ENCODE results near the gene RGL1.

The RGL1 gene

DNA sequence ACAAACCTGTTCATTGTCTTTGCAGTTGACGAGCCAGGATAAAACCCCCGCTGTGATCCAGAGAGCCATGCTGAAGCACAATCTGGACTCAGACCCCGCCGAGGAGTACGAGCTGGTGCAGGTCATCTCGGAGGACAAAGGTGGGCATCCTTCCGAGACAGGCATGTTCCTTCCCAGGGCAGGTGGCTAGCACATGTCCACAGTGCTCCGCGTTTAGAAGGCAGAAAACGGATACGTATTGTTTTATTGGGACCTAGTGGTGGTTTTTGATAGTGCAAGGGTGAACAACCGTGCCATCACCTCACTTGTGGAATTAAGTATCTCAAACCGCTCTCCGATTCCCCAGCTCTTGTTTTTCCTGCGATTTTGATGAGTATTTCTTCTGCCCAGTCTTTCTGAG is 117.3 kb downstream of the RGL1 start:
- no peak for FAIRE-seq
- TF ChIP-seq, protein P1, sequence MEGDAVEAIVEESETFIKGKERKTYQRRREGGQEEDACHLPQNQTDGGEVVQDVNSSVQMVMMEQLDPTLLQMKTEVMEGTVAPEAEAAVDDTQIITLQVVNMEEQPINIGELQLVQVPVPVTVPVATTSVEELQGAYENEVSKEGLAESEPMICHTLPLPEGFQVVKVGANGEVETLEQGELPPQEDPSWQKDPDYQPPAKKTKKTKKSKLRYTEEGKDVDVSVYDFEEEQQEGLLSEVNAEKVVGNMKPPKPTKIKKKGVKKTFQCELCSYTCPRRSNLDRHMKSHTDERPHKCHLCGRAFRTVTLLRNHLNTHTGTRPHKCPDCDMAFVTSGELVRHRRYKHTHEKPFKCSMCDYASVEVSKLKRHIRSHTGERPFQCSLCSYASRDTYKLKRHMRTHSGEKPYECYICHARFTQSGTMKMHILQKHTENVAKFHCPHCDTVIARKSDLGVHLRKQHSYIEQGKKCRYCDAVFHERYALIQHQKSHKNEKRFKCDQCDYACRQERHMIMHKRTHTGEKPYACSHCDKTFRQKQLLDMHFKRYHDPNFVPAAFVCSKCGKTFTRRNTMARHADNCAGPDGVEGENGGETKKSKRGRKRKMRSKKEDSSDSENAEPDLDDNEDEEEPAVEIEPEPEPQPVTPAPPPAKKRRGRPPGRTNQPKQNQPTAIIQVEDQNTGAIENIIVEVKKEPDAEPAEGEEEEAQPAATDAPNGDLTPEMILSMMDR (IDR thresholded peaks at IDR 0.05; ENCODE audit: insufficient read depth, missing control alignments) = no peak

DNA sequence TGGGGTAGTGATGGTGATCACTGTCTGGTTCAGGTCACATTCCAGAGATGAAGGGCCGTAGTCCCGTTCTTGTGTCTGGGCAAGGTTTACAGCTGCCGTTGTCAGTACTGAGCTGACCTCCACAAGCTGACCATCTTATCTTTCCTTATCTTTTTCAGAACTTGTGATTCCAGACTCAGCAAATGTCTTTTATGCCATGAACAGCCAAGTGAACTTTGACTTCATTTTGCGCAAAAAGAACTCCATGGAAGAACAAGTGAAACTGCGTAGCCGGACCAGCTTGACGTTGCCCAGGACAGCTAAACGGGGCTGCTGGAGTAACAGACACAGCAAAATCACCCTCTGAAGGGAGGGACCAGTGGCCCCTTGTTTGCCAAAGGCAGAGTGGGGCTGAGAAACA is 121.0 kb downstream of the RGL1 start:
- TF ChIP-seq, protein P1 (IDR thresholded peaks at IDR 0.05; ENCODE audit: insufficient read depth, missing control alignments) = no peak
- FAIRE-seq (no peak), DNase-seq (ENCODE audit: insufficient read length, low spot score) (no peak)

More for the DNA sequence above, 117.3 kb downstream of the RGL1 start:
- no peak for DNase-seq (ENCODE audit: insufficient read length, low spot score)

DNA sequence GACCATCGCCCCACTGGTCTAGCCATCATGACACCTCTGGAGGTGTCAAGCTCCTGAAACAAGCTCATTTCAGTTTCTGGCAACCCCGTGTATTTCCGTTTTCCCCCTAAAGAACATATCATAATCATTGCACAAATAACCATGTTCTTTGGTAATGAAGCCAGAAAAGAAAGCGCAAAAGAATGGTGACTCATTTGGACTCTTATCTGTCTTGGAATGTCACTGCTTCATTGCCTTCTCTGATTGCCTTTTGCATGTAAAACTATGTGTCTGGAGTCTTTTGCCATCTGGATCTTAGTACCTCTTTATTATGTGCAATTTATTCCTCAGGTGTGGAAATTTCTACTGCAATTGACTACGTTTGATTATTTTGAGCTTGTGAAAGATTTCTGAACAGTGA is 122.1 kb downstream of the RGL1 start:
- DNase-seq (ENCODE audit: insufficient read length, low spot score) (no peak), FAIRE-seq (no peak)

DNA sequence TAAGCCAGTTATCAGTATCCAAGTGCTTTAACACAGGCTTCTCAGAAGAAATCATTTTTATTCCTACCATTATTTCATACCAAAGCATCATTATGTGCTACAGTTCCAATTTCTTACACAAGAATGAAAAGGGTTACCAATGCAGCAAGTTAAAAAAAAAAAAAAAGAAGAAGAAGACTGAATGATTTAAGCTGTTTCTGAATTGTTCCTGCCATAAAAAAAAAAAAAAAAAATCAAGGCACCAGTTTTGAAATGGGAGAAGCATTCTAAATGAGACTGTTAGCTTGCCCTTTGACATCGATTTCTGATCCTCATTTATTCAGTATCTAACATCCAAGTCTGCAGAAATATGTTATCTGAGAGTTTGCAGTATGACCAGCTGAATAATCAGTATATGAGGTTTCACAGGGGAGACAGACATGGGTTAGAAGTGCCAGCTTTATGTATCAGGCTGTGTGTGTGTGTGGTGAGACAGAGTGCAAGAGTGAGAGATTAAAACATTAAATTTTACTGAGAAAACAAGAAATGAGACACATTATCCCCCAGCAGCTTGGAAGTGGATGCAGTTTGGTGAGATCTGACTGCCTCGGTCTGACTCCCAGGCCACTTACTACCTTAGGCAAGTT is 126.8 kb downstream of the RGL1 start:
- FAIRE-seq = no peak
- no peak for DNase-seq (ENCODE audit: insufficient read length, low spot score)
- TF ChIP-seq, protein P1 (IDR thresholded peaks at IDR 0.05; ENCODE audit: insufficient read depth, missing control alignments) = no peak

More for the DNA sequence above, 122.1 kb downstream of the RGL1 start:
- TF ChIP-seq, protein P1 (IDR thresholded peaks at IDR 0.05; ENCODE audit: insufficient read depth, missing control alignments) = no peak

DNA sequence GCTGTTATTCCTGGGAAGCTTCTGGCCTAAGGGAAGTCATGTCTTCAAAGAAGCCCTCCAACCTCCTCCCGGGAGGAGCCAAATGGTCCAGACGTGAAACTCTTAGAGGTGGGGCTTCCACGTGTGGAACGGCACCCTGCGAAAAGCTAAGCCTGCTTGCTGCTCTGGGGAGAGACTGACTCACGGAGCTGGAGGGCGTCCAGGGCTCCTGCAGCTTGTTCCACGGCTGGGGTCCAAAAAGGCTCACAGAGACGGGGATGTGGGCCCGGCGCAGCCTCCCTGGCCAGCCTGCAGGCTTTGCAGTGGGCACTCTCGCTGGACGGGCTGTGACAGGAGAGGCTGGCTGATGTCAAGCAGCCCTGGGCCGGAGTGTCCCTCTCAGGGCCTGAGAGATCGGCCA is 127.5 kb downstream of the RGL1 start:
- DNase-seq (ENCODE audit: insufficient read length, low spot score) (no peak), FAIRE-seq (no peak)
- TF ChIP-seq, protein P1 (IDR thresholded peaks at IDR 0.05; ENCODE audit: insufficient read depth, missing control alignments) = no peak

DNA sequence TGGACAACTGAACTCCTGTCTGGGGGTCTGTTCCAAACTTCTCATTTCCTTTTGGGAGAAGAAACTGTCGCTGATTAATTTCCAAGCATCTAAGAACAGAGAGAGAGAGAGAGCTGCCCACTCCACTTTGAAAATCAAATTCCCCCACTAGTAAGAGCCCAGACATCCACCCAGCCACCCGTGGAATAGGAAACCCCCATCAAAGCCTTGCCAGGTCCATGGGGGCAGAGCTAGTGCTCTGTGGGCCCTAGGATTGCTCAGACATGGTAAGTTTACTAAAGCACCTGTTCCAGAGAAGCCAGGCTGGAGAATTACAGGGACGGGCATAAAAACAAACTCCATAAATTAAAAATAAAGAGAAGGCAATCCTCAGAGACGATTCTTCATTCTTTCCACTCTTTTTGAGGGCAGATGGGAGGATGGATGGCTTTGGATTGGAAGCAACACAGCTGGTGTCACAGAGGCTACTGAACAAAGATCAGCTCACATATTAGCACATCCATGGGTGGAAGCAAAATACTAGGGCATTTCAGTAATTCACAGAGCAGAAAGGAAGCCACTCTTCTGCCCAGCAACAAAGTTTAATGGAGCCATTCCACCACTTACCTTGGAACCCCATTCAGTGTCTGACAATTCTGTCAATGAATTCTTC is 128.7 kb downstream of the RGL1 start:
- DNase-seq (ENCODE audit: insufficient read length, low spot score) (no peak), FAIRE-seq (no peak)
- TF ChIP-seq, protein P1 (IDR thresholded peaks at IDR 0.05; ENCODE audit: insufficient read depth, missing control alignments) = no peak

DNA sequence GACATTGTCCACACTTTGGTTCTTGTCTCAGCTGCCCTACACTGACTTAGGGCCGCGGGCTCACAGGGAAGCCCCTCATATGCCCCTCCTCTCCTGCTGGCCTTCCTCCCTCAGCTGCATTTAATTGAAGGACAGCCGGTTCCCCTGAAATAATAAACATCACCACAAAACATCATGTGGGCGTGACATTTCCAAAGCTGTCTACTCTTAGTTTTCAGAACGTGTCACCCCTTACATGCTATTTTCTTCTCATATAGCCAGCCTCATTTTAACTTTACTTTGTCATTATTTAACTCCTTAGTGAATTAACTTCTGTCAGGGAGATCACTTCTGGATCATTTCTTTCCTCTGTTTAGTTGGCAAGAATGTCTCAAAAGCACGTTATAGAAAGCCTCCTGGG is 129.4 kb downstream of the RGL1 start:
- no peak for DNase-seq (ENCODE audit: insufficient read length, low spot score)
- FAIRE-seq = no peak
- TF ChIP-seq, protein P1 (IDR thresholded peaks at IDR 0.05; ENCODE audit: insufficient read depth, missing control alignments) = no peak
